CMK (cell line): ENCODE data around the gene ST6GAL1.
"Not testable (repeated sequence)": the region's sequence is repeated elsewhere in the genome, so short reads cannot be mapped to it uniquely, and the experiment has no call there.

Source experiments
- DNase-seq: peaks from one replicate; pipeline ENCODE4 v3.0.0-alpha.2; 2010; ENCODE audit warnings: low read depth

The ST6GAL1 gene

GRCh38 chr3:187023340-187023739 lies 93.0 kb downstream of the ST6GAL1 start:
- DNase-seq, result not testable (repeated sequence)

GRCh38 chr3:187024536-187025226 lies 94.4 kb downstream of the ST6GAL1 start:
- DNase-seq, result no peak

GRCh38 chr3:187025254-187025655 lies 94.9 kb downstream of the ST6GAL1 start:
- DNase-seq, result no peak

GRCh38 chr3:187025656-187026316 lies 95.5 kb downstream of the ST6GAL1 start:
- no peak for DNase-seq

- no peak for DNase-seq
Measured at GRCh38 chr3:187026317-187026670, 96.0 kb downstream of the ST6GAL1 start.

GRCh38 chr3:187027531-187028278 lies 97.4 kb downstream of the ST6GAL1 start:
- no peak for DNase-seq

- DNase-seq, result no peak
Measured at GRCh38 chr3:187031934-187032333, 101.6 kb downstream of the ST6GAL1 start.

GRCh38 chr3:187036394-187036793 lies 106.1 kb downstream of the ST6GAL1 start:
- DNase-seq, result no peak

GRCh38 chr3:187039100-187039722 lies 108.9 kb downstream of the ST6GAL1 start:
- no peak for DNase-seq

- DNase-seq, result no peak
Measured at GRCh38 chr3:187039723-187040414, 109.5 kb downstream of the ST6GAL1 start.

- no peak for DNase-seq
Measured at GRCh38 chr3:187040516-187041361, 110.4 kb downstream of the ST6GAL1 start.

- peak; percentile 39 for DNase-seq
Measured at GRCh38 chr3:187041362-187042307, 111.3 kb downstream of the ST6GAL1 start.

GRCh38 chr3:187042346-187042745 lies 112.0 kb downstream of the ST6GAL1 start:
- DNase-seq, result no peak

- DNase-seq, result no peak
Measured at GRCh38 chr3:187042874-187043458, 112.6 kb downstream of the ST6GAL1 start.

GRCh38 chr3:187044206-187044605 lies 113.9 kb downstream of the ST6GAL1 start:
- no peak for DNase-seq

- DNase-seq, result no peak
Measured at GRCh38 chr3:187044867-187045552, 114.7 kb downstream of the ST6GAL1 start.

GRCh38 chr3:187046033-187046432 lies 115.7 kb downstream of the ST6GAL1 start:
- no peak for DNase-seq

- no peak for DNase-seq
Measured at GRCh38 chr3:187049462-187050101, 119.3 kb downstream of the ST6GAL1 start.
